ENCODE measurements around the gene HAUS8.

DNA sequence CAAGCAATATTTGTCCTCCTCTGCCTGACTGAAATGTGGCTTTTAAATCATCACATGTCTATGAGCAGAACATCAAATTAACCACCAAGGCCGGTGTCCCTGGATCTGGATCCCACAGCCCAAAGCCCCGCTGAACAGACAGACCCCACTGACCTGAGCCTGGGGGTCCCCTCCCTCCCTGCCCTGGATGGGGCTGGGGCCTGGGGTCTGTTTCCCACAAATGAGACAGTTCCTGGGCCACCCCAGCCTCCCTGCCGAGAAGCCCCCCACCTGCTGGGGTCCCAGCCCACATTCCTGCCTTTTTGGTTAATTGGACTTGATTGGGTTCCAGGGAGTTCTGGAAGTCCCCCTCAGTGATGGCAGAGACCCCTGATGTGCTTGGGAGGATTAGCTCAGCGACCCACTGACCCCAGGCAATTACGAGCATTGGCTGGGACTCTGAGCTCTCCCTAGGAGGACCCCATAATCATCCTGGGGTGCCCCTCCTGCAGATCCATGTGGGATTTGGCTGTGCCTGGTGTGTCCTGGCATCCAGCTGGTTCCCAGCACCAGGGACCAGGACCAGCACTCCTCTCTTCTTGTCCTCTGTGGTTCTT lies 29.2 kb downstream of the HAUS8 start:
- TF ChIP-seq POLR2A (IDR thresholded peaks at IDR 0.05; ENCODE audit: extremely low read depth, insufficient read length): no peak
- TF ChIP-seq MYC (IDR thresholded peaks at IDR 0.05; ENCODE audit: low read depth, low read length): no peak
- TF ChIP-seq, protein P1, sequence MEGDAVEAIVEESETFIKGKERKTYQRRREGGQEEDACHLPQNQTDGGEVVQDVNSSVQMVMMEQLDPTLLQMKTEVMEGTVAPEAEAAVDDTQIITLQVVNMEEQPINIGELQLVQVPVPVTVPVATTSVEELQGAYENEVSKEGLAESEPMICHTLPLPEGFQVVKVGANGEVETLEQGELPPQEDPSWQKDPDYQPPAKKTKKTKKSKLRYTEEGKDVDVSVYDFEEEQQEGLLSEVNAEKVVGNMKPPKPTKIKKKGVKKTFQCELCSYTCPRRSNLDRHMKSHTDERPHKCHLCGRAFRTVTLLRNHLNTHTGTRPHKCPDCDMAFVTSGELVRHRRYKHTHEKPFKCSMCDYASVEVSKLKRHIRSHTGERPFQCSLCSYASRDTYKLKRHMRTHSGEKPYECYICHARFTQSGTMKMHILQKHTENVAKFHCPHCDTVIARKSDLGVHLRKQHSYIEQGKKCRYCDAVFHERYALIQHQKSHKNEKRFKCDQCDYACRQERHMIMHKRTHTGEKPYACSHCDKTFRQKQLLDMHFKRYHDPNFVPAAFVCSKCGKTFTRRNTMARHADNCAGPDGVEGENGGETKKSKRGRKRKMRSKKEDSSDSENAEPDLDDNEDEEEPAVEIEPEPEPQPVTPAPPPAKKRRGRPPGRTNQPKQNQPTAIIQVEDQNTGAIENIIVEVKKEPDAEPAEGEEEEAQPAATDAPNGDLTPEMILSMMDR (IDR thresholded peaks at IDR 0.05; ENCODE audit: low read depth, low read length): no peak
- TF ChIP-seq, protein P2, sequence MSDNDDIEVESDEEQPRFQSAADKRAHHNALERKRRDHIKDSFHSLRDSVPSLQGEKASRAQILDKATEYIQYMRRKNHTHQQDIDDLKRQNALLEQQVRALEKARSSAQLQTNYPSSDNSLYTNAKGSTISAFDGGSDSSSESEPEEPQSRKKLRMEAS (IDR thresholded peaks at IDR 0.05; ENCODE audit: low read depth, low read length): no peak

Data from NB4 (cell line).